ENCODE measurements around the gene NPM1.
"Not testable (repeated sequence)": the region's sequence is repeated elsewhere in the genome, so short reads cannot be mapped to it uniquely, and the experiment has no call there.

- not testable (repeated sequence) for TF ChIP-seq SP1, FOXK2, TARDBP (IDR thresholded peaks at IDR 0.05)
These were observed 11.0 kb downstream of the NPM1 start for GRCh38 chr5:171398660-171399059.
